HFF-Myc (cell line): ENCODE results near the gene ATP6V0E2.

Experiments used
- DNase-seq: peaks from one replicate; pipeline ENCODE4 v3.0.0-alpha.2; 2011; ENCODE audit warnings: low read depth; ENCODE audit errors: extremely low read depth
- H3K4me3 ChIP-seq: replicated peaks from 2 replicates; pipeline ENCODE4 v1.5.1; 2011; ENCODE audit warnings: low read depth, mild to moderate bottlenecking, control low read depth, low read length
- TF ChIP-seq, protein P1 (sequence below): IDR thresholded peaks from 2 replicates; pipeline ENCODE4 v1.5.1; 2012; ENCODE audit warnings: mild to moderate bottlenecking, low read depth, low read length, control low read depth; ENCODE audit errors: missing control alignments

Gene ATP6V0E2

DNA sequence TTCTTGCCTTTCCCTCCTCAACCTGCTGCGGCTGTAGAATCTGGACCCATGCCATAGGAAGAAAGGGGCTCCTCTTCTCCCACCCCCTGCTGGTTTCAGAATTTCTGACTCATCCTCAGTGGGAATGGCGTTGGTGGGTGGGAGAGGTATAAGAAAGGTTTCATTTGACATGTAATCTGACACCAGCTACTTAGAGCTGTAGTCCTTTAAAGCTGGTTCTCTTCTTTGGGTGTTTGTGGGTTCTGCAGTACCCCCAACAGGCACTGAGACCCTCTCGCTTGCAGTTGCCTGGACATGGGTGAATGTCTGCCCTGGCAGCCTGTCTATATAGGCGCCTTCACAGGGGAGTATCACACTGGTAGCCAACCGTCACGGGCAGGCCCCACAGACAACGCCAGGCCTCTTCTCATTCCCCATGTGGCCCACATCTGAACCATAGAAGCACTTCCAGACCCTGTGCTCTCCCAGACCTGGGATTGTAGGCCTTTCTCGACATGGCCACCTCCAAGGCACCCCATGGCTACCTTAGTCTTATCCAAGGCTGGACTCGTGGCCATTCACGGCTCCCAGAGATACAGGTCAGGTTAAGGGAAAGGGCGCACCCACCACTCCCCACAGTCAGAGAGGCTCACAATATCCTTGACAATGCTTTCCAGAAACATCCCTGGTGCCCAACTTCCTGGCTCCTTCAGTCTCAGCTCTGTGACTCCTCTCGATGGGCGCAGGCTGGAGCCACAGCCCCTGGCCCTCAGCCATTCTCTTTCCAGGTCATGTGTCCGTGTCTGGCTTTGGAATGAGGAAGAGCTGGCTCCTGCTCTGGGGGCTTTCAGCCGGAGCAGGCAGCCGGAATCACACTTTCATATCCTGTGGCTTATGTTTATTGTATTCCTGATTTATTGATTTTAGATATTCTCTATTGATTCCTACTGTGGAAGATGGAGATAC is 18.1 kb upstream of the ATP6V0E2 start:
- no peak overlapping the region for H3K4me3 ChIP-seq
- TF ChIP-seq, protein P1, sequence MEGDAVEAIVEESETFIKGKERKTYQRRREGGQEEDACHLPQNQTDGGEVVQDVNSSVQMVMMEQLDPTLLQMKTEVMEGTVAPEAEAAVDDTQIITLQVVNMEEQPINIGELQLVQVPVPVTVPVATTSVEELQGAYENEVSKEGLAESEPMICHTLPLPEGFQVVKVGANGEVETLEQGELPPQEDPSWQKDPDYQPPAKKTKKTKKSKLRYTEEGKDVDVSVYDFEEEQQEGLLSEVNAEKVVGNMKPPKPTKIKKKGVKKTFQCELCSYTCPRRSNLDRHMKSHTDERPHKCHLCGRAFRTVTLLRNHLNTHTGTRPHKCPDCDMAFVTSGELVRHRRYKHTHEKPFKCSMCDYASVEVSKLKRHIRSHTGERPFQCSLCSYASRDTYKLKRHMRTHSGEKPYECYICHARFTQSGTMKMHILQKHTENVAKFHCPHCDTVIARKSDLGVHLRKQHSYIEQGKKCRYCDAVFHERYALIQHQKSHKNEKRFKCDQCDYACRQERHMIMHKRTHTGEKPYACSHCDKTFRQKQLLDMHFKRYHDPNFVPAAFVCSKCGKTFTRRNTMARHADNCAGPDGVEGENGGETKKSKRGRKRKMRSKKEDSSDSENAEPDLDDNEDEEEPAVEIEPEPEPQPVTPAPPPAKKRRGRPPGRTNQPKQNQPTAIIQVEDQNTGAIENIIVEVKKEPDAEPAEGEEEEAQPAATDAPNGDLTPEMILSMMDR, result no peak
- peak; percentile 86 for DNase-seq

DNA sequence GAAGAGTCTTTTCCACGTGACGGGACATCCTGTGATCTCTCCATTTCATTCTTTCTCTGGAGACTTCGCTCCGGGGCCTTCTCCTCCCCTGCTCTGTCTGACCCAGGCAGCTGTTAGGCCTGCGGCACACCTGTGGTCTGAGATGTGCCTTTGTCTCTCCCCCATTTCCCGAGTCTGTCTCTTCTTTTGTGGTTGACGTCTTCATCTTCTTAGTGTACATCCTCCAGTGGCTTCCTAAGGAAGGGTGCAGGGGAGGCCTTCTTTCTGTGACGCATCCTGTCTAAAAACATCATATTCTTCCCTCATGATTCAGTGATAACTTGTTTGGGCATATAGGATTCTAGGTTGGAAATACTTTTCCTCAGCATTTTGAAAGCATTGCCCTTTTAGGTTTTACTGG is 17.2 kb upstream of the ATP6V0E2 start:
- no peak for DNase-seq
- TF ChIP-seq, protein P1, result no peak
- no peak overlapping the region for H3K4me3 ChIP-seq

DNA sequence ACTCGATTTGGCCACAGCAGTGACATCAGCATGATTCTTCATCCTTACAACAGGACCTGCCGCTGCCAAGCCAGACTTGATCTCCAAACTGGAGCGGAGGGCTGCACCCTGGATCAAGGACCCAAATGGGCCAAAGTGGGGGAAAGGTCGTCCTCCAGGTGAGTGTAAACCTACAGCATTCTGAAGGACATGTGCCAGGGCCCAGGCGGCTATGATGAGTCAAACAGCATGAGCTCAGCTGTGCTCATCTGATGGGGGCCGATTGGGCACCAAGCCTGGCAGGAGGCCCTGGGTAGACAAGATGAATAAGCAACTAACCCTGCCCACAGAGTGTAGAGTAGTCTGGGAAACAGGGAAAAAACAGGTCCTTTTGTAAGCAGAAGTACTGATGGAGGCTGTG is 14.4 kb upstream of the ATP6V0E2 start:
- TF ChIP-seq, protein P1, result no peak
- no peak overlapping the region for H3K4me3 ChIP-seq
- DNase-seq, result no peak

DNA sequence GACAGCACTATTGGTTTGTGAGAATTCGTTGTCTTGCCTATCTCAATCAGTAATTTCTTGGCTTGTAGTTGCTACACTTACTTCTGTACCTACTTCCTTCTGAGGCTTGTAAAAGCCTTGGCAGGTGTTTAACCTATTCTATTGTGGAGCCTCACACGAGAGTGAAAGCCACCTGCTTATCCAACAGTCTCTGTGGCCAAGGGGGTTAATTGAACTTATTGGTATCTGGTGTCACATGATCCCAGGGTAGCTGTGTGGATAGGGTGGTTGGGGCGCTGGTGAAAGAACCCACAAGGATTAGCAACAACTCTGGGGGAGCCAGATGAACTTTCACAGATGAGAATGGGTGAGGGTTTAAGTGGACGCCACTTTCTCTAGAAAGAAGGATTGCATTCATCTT is 13.9 kb upstream of the ATP6V0E2 start:
- H3K4me3 ChIP-seq, result no peak overlapping the region
- TF ChIP-seq, protein P1, result no peak
- no peak for DNase-seq

DNA sequence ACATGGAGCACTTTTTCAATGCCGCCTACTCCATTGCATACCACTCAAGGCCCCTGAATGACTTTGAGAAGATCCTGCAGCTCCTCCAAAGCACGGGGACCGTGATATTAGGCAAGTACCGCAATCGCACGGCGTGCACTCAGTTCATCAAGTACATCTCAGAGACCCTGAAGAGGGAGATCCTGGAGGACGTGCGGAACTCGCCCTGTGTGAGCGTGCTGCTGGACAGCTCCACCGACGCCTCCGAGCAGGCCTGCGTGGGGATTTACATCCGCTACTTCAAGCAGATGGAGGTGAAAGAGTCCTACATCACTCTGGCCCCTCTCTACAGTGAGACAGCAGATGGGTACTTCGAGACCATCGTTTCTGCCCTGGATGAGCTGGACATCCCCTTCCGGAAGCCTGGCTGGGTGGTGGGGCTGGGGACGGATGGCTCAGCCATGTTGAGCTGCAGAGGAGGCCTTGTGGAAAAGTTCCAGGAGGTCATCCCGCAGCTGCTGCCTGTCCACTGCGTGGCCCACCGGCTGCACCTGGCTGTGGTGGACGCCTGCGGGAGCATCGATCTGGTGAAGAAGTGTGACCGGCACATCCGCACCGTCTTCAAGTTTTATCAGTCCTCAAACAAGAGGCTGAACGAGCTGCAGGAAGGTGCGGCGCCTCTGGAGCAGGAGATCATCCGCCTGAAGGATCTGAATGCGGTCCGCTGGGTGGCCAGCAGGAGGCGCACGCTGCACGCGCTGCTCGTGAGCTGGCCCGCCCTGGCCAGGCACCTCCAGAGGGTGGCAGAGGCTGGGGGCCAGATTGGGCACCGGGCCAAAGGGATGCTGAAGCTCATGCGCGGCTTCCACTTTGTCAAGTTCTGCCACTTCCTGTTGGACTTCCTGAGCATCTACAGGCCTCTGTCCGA is 12.7 kb upstream of the ATP6V0E2 start:
- no peak for DNase-seq
- TF ChIP-seq, protein P1, result peak; percentile 49
- no peak overlapping the region for H3K4me3 ChIP-seq

DNA sequence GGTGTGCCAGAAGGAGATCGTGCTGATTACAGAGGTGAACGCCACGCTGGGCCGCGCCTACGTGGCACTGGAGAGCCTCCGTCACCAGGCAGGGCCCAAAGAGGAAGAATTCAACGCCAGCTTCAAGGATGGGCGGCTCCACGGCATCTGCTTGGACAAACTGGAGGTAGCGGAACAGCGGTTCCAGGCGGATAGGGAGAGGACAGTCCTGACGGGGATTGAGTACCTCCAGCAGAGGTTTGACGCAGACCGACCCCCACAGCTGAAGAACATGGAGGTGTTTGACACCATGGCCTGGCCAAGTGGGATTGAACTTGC is 12.1 kb upstream of the ATP6V0E2 start:
- no peak overlapping the region for H3K4me3 ChIP-seq
- TF ChIP-seq, protein P1, result no peak
- no peak for DNase-seq
